Measurements from ENCODE around the gene MPPED2.

DNA sequence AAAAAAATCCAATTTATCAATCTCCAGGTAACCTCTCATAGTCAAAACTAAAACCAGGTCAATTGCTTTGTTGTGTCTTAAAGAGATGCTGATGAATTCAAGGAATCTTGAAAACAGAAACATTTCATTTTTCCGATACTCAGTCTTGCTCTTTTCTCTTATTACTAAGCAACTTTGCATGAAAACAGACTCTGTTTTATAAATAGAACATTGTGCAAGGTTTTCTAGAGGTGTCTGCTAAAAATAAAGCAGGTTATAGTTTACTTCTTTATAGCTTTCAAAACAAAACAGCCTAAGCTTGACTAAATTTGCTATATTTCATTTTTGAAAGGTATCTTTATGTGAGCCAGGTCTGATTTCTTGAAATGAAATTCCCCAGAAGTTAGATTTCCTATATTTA lies 154.0 kb downstream of the MPPED2 start:
- TF ChIP-seq, protein P1, sequence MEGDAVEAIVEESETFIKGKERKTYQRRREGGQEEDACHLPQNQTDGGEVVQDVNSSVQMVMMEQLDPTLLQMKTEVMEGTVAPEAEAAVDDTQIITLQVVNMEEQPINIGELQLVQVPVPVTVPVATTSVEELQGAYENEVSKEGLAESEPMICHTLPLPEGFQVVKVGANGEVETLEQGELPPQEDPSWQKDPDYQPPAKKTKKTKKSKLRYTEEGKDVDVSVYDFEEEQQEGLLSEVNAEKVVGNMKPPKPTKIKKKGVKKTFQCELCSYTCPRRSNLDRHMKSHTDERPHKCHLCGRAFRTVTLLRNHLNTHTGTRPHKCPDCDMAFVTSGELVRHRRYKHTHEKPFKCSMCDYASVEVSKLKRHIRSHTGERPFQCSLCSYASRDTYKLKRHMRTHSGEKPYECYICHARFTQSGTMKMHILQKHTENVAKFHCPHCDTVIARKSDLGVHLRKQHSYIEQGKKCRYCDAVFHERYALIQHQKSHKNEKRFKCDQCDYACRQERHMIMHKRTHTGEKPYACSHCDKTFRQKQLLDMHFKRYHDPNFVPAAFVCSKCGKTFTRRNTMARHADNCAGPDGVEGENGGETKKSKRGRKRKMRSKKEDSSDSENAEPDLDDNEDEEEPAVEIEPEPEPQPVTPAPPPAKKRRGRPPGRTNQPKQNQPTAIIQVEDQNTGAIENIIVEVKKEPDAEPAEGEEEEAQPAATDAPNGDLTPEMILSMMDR (IDR thresholded peaks at IDR 0.05): no peak
- TF ChIP-seq POLR2A (IDR thresholded peaks at IDR 0.05): no peak
